B cell (primary cell): Measurements from ENCODE around the gene NUBP2. TPM values are rescaled to one million over a fixed set of nuclear protein-coding genes. Genes with fewer than 3 reads are reported as not detected.

Source experiments
- ATAC-seq: fragments of 200-7000 bp; cut with Tn5 transposase; one replicate; pipeline ENCODE4 v1.10.0; 2021; ENCODE audit warnings: low read depth, mild to moderate bottlenecking, moderate number of reproducible peaks, moderate library complexity
- CTCF ChIA-PET: fragments of 350-600 bp; sonication (Branson Sonifier 250); formaldehyde crosslinking; loops from one replicate; lab custom pipeline; 2021; ENCODE audit warnings: antibody characterized with exemption, inconsistent platforms; lab: Charles Lee
- POLR2A ChIA-PET: fragments of 350-600 bp; sonication (Branson Sonifier 250); formaldehyde crosslinking; loops from one replicate; lab custom pipeline; 2021; ENCODE audit warnings: antibody characterized with exemption; lab: Charles Lee
- DNase-seq: peaks from one replicate; pipeline ENCODE4 v3.0.0; 2013
- H2AFZ ChIP-seq: 2 replicates; pipeline ENCODE4 v1.6.1; 2012; ENCODE audit warnings: mild to moderate bottlenecking, low read depth, low read length; ENCODE audit not compliant: insufficient read depth, poor library complexity, severe bottlenecking
- H3K27ac ChIP-seq, 2 donors: 1 replicate in 1 of 2; 2 replicates in 1 of 2; pipeline ENCODE4 v1.5.1; 2012 to 2013; ENCODE audit warnings: low read length in 2 of 2, mild to moderate bottlenecking in 2 of 2, moderate library complexity in 1 of 2
- H3K27me3 ChIP-seq, 4 experiments: fragments of 200-600 bp in 1 of 4; sonication (generic) in 1 of 4; replicated peaks in 1 of 4; 1 replicate in 2 of 4; 2 replicates in 2 of 4; pipeline versions ENCODE4 v1.6.1 to v1.7.0; 2013 to 2016; ENCODE audit warnings: low read length in 3 of 4, mild to moderate bottlenecking in 2 of 4, mixed read lengths in 1 of 4, moderate library complexity in 1 of 4; ENCODE audit not compliant: insufficient read depth in 4 of 4, control insufficient read depth in 3 of 4; ENCODE audit errors: control extremely low read depth in 1 of 4
- H3K36me3 ChIP-seq, 2 experiments: replicated peaks in 1 of 2; 1 replicate in 1 of 2; 2 replicates in 1 of 2; pipeline versions ENCODE4 v1.6.1 to v1.7.1; 2013; ENCODE audit warnings: low read length in 1 of 2; ENCODE audit not compliant: insufficient read depth in 2 of 2, control insufficient read depth in 1 of 2; ENCODE audit errors: control extremely low read depth in 1 of 2, extremely low read depth in 1 of 2
- H3K4me1 ChIP-seq, 2 donors: fragments of 200-600 bp in 1 of 2; sonication (generic) in 1 of 2; 1 replicate in 1 of 2; 2 replicates in 1 of 2; pipeline versions ENCODE4 v1.5.1 to v1.6.1; 2013 to 2017; ENCODE audit warnings: low read length in 2 of 2; ENCODE audit not compliant: control insufficient read depth in 2 of 2, insufficient read depth in 2 of 2
- H3K4me2 ChIP-seq: replicated peaks from 2 replicates; pipeline ENCODE3; 2012; ENCODE audit warnings: mild to moderate bottlenecking, low read depth, low read length; ENCODE audit not compliant: poor library complexity, severe bottlenecking
- H3K4me3 ChIP-seq, 5 experiments: fragments of 200-600 bp in 1 of 5; sonication (generic) in 1 of 5; 1 replicate in 3 of 5; 2 replicates in 2 of 5; pipeline versions ENCODE4 v1.5.1 to v1.7.0; 2011 to 2016; ENCODE audit warnings: low read length in 4 of 5, mild to moderate bottlenecking in 4 of 5, low read depth in 2 of 5, control low read depth in 1 of 5, moderate library complexity in 1 of 5; ENCODE audit not compliant: insufficient read depth in 1 of 5; ENCODE audit errors: control extremely low read depth in 1 of 5, extremely low read depth in 1 of 5
- H3K79me2 ChIP-seq: fragments of 200-600 bp; sonication (generic); one replicate; pipeline ENCODE4 v1.6.0; 2016; ENCODE audit warnings: low read length; ENCODE audit not compliant: control insufficient read depth, insufficient read depth
- H3K9ac ChIP-seq: fragments of 200-600 bp; sonication (generic); 2 replicates; pipeline ENCODE4 v1.6.1; 2017; ENCODE audit warnings: mild to moderate bottlenecking, low read length, moderate library complexity
- H3K9me3 ChIP-seq, 3 donors: one replicate each; pipeline versions ENCODE4 v1.6.1 to v1.7.1; 2013; ENCODE audit warnings: low read length in 2 of 3; ENCODE audit not compliant: control insufficient read depth in 2 of 3, insufficient read depth in 1 of 3; ENCODE audit errors: control extremely low read depth in 1 of 3
- H4K20me1 ChIP-seq: 2 replicates; pipeline ENCODE4 v1.6.0; 2012; ENCODE audit warnings: mild to moderate bottlenecking, low read length; ENCODE audit not compliant: insufficient read depth, control insufficient read depth, poor library complexity, severe bottlenecking
- H3K27ac Mint-ChIP-seq: one replicate; pipeline ENCODE4 v1.8.0; 2021; ENCODE audit warnings: mixed read lengths
- H3K27me3 Mint-ChIP-seq: one replicate; pipeline ENCODE4 v1.8.0; 2021; ENCODE audit warnings: mixed read lengths
- H3K4me1 Mint-ChIP-seq: one replicate; pipeline ENCODE4 v1.8.0; 2021; ENCODE audit warnings: mixed read lengths
- H3K4me3 Mint-ChIP-seq: one replicate; pipeline ENCODE4 v1.8.0; 2021; ENCODE audit warnings: mixed read lengths
- H3K9me3 Mint-ChIP-seq: one replicate; pipeline ENCODE4 v1.8.0; 2022; ENCODE audit warnings: mixed read lengths; ENCODE audit not compliant: insufficient read depth
- EZH2 ChIP-seq: IDR thresholded peaks from 2 replicates; pipeline ENCODE4 v1.6.1; 2012; ENCODE audit warnings: borderline replicate concordance, low read depth, mild to moderate bottlenecking, moderate library complexity, low read length; ENCODE audit not compliant: insufficient read depth, poor library complexity, severe bottlenecking
- WGBS: methylation state at CpG from one replicate; pipeline ENCODE4 v1.1.5; 2013; ENCODE audit warnings: missing lambda C conversion rate; ENCODE audit not compliant: insufficient coverage; 5-methylcytosine and 5-hydroxymethylcytosine counted together
- intact Hi-C: fragments of 100-400 bp; cut with micrococcal nuclease; formaldehyde crosslinking; loops from one replicate; pipeline ENCODE4 v1.10.0; 2022
- polyA plus RNA-seq: library from polyadenylated mRNA; depleted of rRNA; stranded (reverse); fragments of >200 nt; gene quantifications from 2 replicates; pipeline ENCODE4 v1.2.3, GENCODE V29; 2012
- total RNA-seq, 2 donors: library from RNA; stranded (reverse); fragments of 120-200 nt in 1 of 2; gene quantifications; 1 replicate in 1 of 2; 2 replicates in 1 of 2; pipeline versions ENCODE4 v1.2.3 to v1.2.4, GENCODE V29; 2013 to 2022
- TF ChIP-seq, protein P1 (sequence below): fragments of 200-600 bp; IDR thresholded peaks from one replicate; pipeline ENCODE4 v1.8.0; 2022; ENCODE audit warnings: antibody characterized with exemption, mild to moderate bottlenecking

Gene NUBP2
- total and polyA plus RNA-seq, 2 donors (not counting 1 experiment from before 2014, with no cell fraction given), result 50.2 to 71.7 TPM

DNA sequence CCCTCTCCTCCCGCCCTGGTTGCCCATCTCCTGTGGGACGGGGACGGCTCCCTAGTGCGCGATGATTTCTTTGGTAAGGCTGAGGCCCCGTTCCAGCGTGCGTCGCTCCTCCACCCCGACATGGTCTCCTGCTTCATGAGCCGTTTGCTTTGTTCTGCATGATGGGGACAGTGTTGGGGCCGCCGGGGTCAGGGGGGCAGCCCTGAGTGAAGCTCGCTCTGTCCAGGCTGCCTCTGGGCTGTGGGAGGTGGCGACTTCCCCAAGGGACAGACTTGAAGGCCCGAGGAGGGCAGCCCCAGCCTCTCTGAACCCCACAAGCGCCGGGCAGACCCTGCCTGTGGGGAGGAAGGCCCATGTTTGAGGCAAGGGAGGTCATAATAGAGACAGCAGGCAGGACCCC is 23.8 kb upstream of the NUBP2 start:
- CTCF ChIA-PET, result no interaction called here
- H3K36me3 ChIP-seq, result peaks cover 0 to 55% of the 10 kb centered on the region in 2 experiments
- H3K27me3 ChIP-seq, result no peaks in the 10 kb centered on the region
- H3K4me3 ChIP-seq, result no peak overlapping the region
- no peaks in the 10 kb centered on the region for H3K27me3 Mint-ChIP-seq
- intact Hi-C loops, result no loop called here
- H3K4me2 ChIP-seq, result no peak overlapping the region
- no peak overlapping the region for H3K4me3 Mint-ChIP-seq
- DNase-seq (no peak), ATAC-seq (no peak)
- no peaks in the 10 kb centered on the region for H3K79me2 ChIP-seq
- no peaks in the 10 kb centered on the region for H3K9me3 Mint-ChIP-seq
- no peak overlapping the region for H2AFZ ChIP-seq
- H3K4me1 ChIP-seq, result no peaks in the 10 kb centered on the region
- H3K4me1 Mint-ChIP-seq, result no peaks in the 10 kb centered on the region
- POLR2A ChIA-PET, result interaction anchor here (1.2 kb wide), 1 partner anchor 9 kb away, joined by 3 read pairs; no protein-coding TSS in a partner anchor
- H3K9ac ChIP-seq, result no peak overlapping the region
- peaks cover 0 to 1% (median 0%) of the 10 kb centered on the region in 3 donors for H3K9me3 ChIP-seq
- H4K20me1 ChIP-seq, result peaks cover 8% of the 10 kb centered on the region
- H3K27ac ChIP-seq, result no peak overlapping the region
- TF ChIP-seq, protein P1, sequence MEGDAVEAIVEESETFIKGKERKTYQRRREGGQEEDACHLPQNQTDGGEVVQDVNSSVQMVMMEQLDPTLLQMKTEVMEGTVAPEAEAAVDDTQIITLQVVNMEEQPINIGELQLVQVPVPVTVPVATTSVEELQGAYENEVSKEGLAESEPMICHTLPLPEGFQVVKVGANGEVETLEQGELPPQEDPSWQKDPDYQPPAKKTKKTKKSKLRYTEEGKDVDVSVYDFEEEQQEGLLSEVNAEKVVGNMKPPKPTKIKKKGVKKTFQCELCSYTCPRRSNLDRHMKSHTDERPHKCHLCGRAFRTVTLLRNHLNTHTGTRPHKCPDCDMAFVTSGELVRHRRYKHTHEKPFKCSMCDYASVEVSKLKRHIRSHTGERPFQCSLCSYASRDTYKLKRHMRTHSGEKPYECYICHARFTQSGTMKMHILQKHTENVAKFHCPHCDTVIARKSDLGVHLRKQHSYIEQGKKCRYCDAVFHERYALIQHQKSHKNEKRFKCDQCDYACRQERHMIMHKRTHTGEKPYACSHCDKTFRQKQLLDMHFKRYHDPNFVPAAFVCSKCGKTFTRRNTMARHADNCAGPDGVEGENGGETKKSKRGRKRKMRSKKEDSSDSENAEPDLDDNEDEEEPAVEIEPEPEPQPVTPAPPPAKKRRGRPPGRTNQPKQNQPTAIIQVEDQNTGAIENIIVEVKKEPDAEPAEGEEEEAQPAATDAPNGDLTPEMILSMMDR, result no peak
- no peak for TF ChIP-seq EZH2
- WGBS, result 96% methylated on average over 13 of the region's 18 CpGs
- no peak overlapping the region for H3K27ac Mint-ChIP-seq

DNA sequence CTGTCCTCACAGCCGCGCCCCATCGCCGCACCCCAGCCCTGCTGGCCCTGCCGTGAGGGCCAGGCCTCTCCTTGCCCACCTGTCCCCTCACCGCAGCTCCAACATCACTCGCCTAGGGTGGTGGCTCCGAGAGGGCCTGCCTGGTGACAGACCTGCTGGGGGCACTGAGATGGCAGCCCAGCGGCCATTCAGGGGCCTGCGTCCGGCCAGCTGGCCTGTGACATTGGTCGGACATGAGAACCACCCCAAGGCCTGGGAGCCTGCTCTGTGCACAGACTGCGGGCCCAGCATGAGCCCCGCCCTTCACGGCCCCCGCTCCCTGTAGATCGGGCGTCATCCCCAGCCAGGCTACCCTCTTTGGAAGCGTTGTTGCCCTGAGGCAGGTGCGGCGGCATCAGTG is 23.2 kb upstream of the NUBP2 start:
- Mint-ChIP-seq H3K4me3 (no peak overlapping the region), H3K27ac (no peak overlapping the region), H3K27me3 (no peaks in the 10 kb centered on the region), H3K9me3 (no peaks in the 10 kb centered on the region), H3K4me1 (no peaks in the 10 kb centered on the region)
- TF ChIP-seq EZH2, result no peak
- TF ChIP-seq, protein P1, result no peak
- 98% methylated on average over 21 of the region's 21 CpGs for WGBS
- DNase-seq (no peak), ATAC-seq (no peak)
- Histone ChIP-seq H3K79me2 (no peaks in the 10 kb centered on the region), H2AFZ (no peak overlapping the region), H3K4me2 (no peak overlapping the region), H3K4me1 (no peaks in the 10 kb centered on the region), H3K36me3 (peaks cover 0 to 58% of the 10 kb centered on the region in 2 experiments), H3K27ac (no peak overlapping the region), H3K4me3 (no peak overlapping the region), H3K9ac (no peak overlapping the region), H4K20me1 (peaks cover 8% of the 10 kb centered on the region), H3K9me3 (peaks cover 0 to 4% (median 0%) of the 10 kb centered on the region in 3 donors), H3K27me3 (no peaks in the 10 kb centered on the region)
- POLR2A ChIA-PET, result interaction anchor here (1.2 kb wide), 1 partner anchor 8 kb away, joined by 3 read pairs; no protein-coding TSS in a partner anchor
- CTCF ChIA-PET, result no interaction called here
- intact Hi-C loops, result no loop called here
